ENCODE results near the gene SH3BP2. TPM values are rescaled to one million over a fixed set of nuclear protein-coding genes. Genes with fewer than 3 reads are reported as not detected.

SH3BP2 gene
- total RNA-seq, 1 experiment from 2014 or later: 54.0 TPM

GRCh38 chr4:2871466-2871865 is 78.6 kb downstream of the SH3BP2 start:
- no peak for TF ChIP-seq CTCF (conservative IDR thresholded peaks at IDR 0.05)
- TF ChIP-seq EZH2 (IDR thresholded peaks at IDR 0.05; ENCODE audit: low read depth): no peak
- Histone ChIP-seq H3K27me3 (ENCODE audit: insufficient read depth, low read depth) (no peaks in the 10 kb centered on the region), H3K9me2 (ENCODE audit: insufficient read depth) (no peaks in the 10 kb centered on the region), H3K4me2 (no peak overlapping the region), H3F3A (ENCODE audit: insufficient read depth, low read depth) (no peaks in the 10 kb centered on the region), H3K27ac (no peak overlapping the region), H3K36me3 (ENCODE audit: low read depth) (no peaks in the 10 kb centered on the region), H4K20me1 (ENCODE audit: insufficient read depth) (no peaks in the 10 kb centered on the region), H3K4me1 (replicated peaks; ENCODE audit: insufficient read depth) (peaks cover 5% of the 10 kb centered on the region; the same call in 1 of the 2 replicates), H2AFZ (no peak overlapping the region), H3K4me3 (no peak overlapping the region), H3K9me3 (ENCODE audit: insufficient read depth, low read depth) (no peaks in the 10 kb centered on the region), H3K79me2 (ENCODE audit: low read depth) (peaks cover 17% of the 10 kb centered on the region; the same call in 1 of the 2 replicates)
- DNase-seq: no peak
- BruUV-seq (replicated peaks): no TSS peak
- ChIA-PET POLR2A (ENCODE audit: unreplicated experiment) (no interaction called here), CTCF (interaction anchor here (0.6 kb wide), 1 partner anchor 382 kb away, joined by 3 read pairs; no protein-coding TSS in a partner anchor)
- intact Hi-C loops (cut with micrococcal nuclease; ENCODE audit: unreplicated experiment): no loop called here

- Histone ChIP-seq H3K4me2 (no peak overlapping the region), H3K9me3 (ENCODE audit: insufficient read depth, low read depth) (no peaks in the 10 kb centered on the region), H3K4me3 (no peak overlapping the region), H3F3A (ENCODE audit: insufficient read depth, low read depth) (no peaks in the 10 kb centered on the region), H3K4me1 (replicated peaks; ENCODE audit: insufficient read depth) (peaks cover 5% of the 10 kb centered on the region; the same call in 1 of the 2 replicates), H3K79me2 (ENCODE audit: low read depth) (peaks cover 17% of the 10 kb centered on the region; the same call in 1 of the 2 replicates), H3K27ac (no peak overlapping the region), H3K36me3 (ENCODE audit: low read depth) (no peaks in the 10 kb centered on the region), H3K9me2 (ENCODE audit: insufficient read depth) (no peaks in the 10 kb centered on the region), H4K20me1 (ENCODE audit: insufficient read depth) (no peaks in the 10 kb centered on the region), H2AFZ (no peak overlapping the region), H3K27me3 (ENCODE audit: insufficient read depth, low read depth) (no peaks in the 10 kb centered on the region)
- ChIA-PET CTCF (no interaction called here), POLR2A (ENCODE audit: unreplicated experiment) (no interaction called here)
- BruUV-seq (replicated peaks): no TSS peak
- no peak for TF ChIP-seq CTCF (conservative IDR thresholded peaks at IDR 0.05)
- TF ChIP-seq EZH2 (IDR thresholded peaks at IDR 0.05; ENCODE audit: low read depth): no peak
- intact Hi-C loops (cut with micrococcal nuclease; ENCODE audit: unreplicated experiment): no loop called here
- no peak for DNase-seq
Observed at GRCh38 chr4:2871911-2872310, 79.0 kb downstream of the SH3BP2 start.

GRCh38 chr4:2873329-2873728 is 80.4 kb downstream of the SH3BP2 start:
- H3F3A ChIP-seq (ENCODE audit: insufficient read depth, low read depth): no peaks in the 10 kb centered on the region
- TF ChIP-seq CTCF (conservative IDR thresholded peaks at IDR 0.05) (no peak), EZH2 (IDR thresholded peaks at IDR 0.05; ENCODE audit: low read depth) (no peak)

More at GRCh38 chr4:2873329-2873728, 80.4 kb downstream of the SH3BP2 start:
- H3K9me3 ChIP-seq (ENCODE audit: insufficient read depth, low read depth): no peaks in the 10 kb centered on the region
- no peaks in the 10 kb centered on the region for H3K36me3 ChIP-seq (ENCODE audit: low read depth)
- no TSS peak for BruUV-seq (replicated peaks)
- no peak overlapping the region for H3K4me3 ChIP-seq
- ChIA-PET POLR2A (ENCODE audit: unreplicated experiment) (no interaction called here), CTCF (no interaction called here)
- H3K4me1 ChIP-seq (replicated peaks; ENCODE audit: insufficient read depth): peaks cover 5% of the 10 kb centered on the region; the same call in 1 of the 2 replicates
- no peak overlapping the region for H3K4me2 ChIP-seq
- H3K9me2 ChIP-seq (ENCODE audit: insufficient read depth): no peaks in the 10 kb centered on the region
- H3K79me2 ChIP-seq (ENCODE audit: low read depth): peaks cover 10% of the 10 kb centered on the region; the same call in 1 of the 2 replicates
- no peak for DNase-seq
- 0 out of 2 replicates have a peak overlapping the region, but pooled peaks have one; percentile 23 for H3K27ac ChIP-seq
- no peak overlapping the region for H2AFZ ChIP-seq
- H3K27me3 ChIP-seq (ENCODE audit: insufficient read depth, low read depth): no peaks in the 10 kb centered on the region
- no peaks in the 10 kb centered on the region for H4K20me1 ChIP-seq (ENCODE audit: insufficient read depth)
- intact Hi-C loops (cut with micrococcal nuclease; ENCODE audit: unreplicated experiment): no loop called here

Measured in PC-9 (cell line).